ENCODE data around the gene SEL1L3.

- TF ChIP-seq, protein P1, sequence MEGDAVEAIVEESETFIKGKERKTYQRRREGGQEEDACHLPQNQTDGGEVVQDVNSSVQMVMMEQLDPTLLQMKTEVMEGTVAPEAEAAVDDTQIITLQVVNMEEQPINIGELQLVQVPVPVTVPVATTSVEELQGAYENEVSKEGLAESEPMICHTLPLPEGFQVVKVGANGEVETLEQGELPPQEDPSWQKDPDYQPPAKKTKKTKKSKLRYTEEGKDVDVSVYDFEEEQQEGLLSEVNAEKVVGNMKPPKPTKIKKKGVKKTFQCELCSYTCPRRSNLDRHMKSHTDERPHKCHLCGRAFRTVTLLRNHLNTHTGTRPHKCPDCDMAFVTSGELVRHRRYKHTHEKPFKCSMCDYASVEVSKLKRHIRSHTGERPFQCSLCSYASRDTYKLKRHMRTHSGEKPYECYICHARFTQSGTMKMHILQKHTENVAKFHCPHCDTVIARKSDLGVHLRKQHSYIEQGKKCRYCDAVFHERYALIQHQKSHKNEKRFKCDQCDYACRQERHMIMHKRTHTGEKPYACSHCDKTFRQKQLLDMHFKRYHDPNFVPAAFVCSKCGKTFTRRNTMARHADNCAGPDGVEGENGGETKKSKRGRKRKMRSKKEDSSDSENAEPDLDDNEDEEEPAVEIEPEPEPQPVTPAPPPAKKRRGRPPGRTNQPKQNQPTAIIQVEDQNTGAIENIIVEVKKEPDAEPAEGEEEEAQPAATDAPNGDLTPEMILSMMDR (IDR thresholded peaks at IDR 0.05) = no peak
- no peak for TF ChIP-seq POLR2A (IDR thresholded peaks at IDR 0.05)
These were observed 27.1 kb upstream of the SEL1L3 start for GRCh38 chr4:25889589-25890503.
